Measurements from ENCODE around the gene ACO1. TPM values are rescaled to one million over a fixed set of nuclear protein-coding genes. Genes with fewer than 3 reads are reported as not detected.
A peak's percentile ranks its signal among the peaks of the same experiment; 100 is the strongest.

ACO1 gene
- total RNA-seq, 4 donors from 2014 or later = 33.7 to 62.4 (median 45.4) TPM

GRCh38 chr9:32427111-32427873 is 42.8 kb downstream of the ACO1 start:
- H3K4me1 ChIP-seq = peaks cover 0 to 17% (median 7%) of the 10 kb centered on the region in 4 donors
- TF ChIP-seq POLR2A (IDR thresholded peaks at IDR 0.05) = no peak
- no peak for TF ChIP-seq EP300 (IDR thresholded peaks at IDR 0.05)
- no peak for TF ChIP-seq CTCF (IDR thresholded peaks at IDR 0.05)
- H3K9me3 ChIP-seq = no peaks in the 10 kb centered on the region
- 63 to 68% methylated on average over 8 of the region's 8 CpGs for whole genome bisulfite sequencing, 2 donors
- peak overlapping the region in 3 of 4 donors; percentile 30 to 74 (median 55) for H3K27ac ChIP-seq
- no peaks in the 10 kb centered on the region for H3K27me3 ChIP-seq
- no peak overlapping the region for H3K4me3 ChIP-seq
- peaks cover 0 to 75% (median 0%) of the 10 kb centered on the region in 3 donors for H3K36me3 ChIP-seq
- no peak for DNase-seq (ENCODE audit: low spot score in 2 of 2)

GRCh38 chr9:32430720-32431119 is 46.3 kb downstream of the ACO1 start:
- no peak overlapping the region for H3K27ac ChIP-seq
- peaks cover 0 to 76% (median 0%) of the 10 kb centered on the region in 3 donors for H3K36me3 ChIP-seq
- no peak for TF ChIP-seq CTCF (IDR thresholded peaks at IDR 0.05)
- TF ChIP-seq POLR2A (IDR thresholded peaks at IDR 0.05) = no peak
- TF ChIP-seq EP300 (IDR thresholded peaks at IDR 0.05) = no peak
- 49 to 50% methylated on average over 5 of the region's 5 CpGs for WGBS, 2 donors
- no peak for DNase-seq (ENCODE audit: low spot score in 2 of 2)
- H3K4me3 ChIP-seq = no peak overlapping the region
- no peaks in the 10 kb centered on the region for H3K9me3 ChIP-seq
- H3K27me3 ChIP-seq = no peaks in the 10 kb centered on the region
- H3K4me1 ChIP-seq = peaks cover 0 to 17% (median 7%) of the 10 kb centered on the region in 4 donors

- TF ChIP-seq POLR2A (IDR thresholded peaks at IDR 0.05) = no peak
- TF ChIP-seq CTCF (IDR thresholded peaks at IDR 0.05) = no peak
- no peak for TF ChIP-seq EP300 (IDR thresholded peaks at IDR 0.05)
- Histone ChIP-seq H3K27ac (no peak overlapping the region), H3K9me3 (no peaks in the 10 kb centered on the region), H3K27me3 (no peaks in the 10 kb centered on the region), H3K4me3 (no peak overlapping the region), H3K36me3 (peaks cover 0 to 76% (median 0%) of the 10 kb centered on the region in 3 donors), H3K4me1 (peaks cover 0 to 12% (median 7%) of the 10 kb centered on the region in 4 donors)
- no peak for DNase-seq (ENCODE audit: low spot score in 2 of 2)
- 90% methylated on average over 8 of the region's 8 CpGs for WGBS, 2 donors
Observed at GRCh38 chr9:32431196-32431595, 46.8 kb downstream of the ACO1 start.

GRCh38 chr9:32431940-32432555 is 47.6 kb downstream of the ACO1 start:
- no peaks in the 10 kb centered on the region for H3K27me3 ChIP-seq
- H3K36me3 ChIP-seq = peaks cover 0 to 81% (median 0%) of the 10 kb centered on the region in 3 donors
- no peaks in the 10 kb centered on the region for H3K9me3 ChIP-seq
- H3K4me1 ChIP-seq = peaks cover 0 to 5% (median 3%) of the 10 kb centered on the region in 4 donors
- no peak overlapping the region for H3K27ac ChIP-seq
- H3K4me3 ChIP-seq = no peak overlapping the region
- TF ChIP-seq EP300 (IDR thresholded peaks at IDR 0.05) (no peak), CTCF (IDR thresholded peaks at IDR 0.05) (peak in 4 of 5 experiments; percentile 33 to 60 (median 46))
- DNase-seq (ENCODE audit: low spot score in 2 of 2) = peak in 1 of 2 donors; percentile 66
- WGBS, 2 donors = 67 to 70% methylated on average over 10 of the region's 10 CpGs

GRCh38 chr9:32434892-32435291 is 50.4 kb downstream of the ACO1 start:
- no peaks in the 10 kb centered on the region for H3K4me1 ChIP-seq
- H3K27me3 ChIP-seq = no peaks in the 10 kb centered on the region
- TF ChIP-seq POLR2A (IDR thresholded peaks at IDR 0.05) (no peak), EP300 (IDR thresholded peaks at IDR 0.05) (no peak), CTCF (IDR thresholded peaks at IDR 0.05) (no peak)
- WGBS, 2 donors = 79 to 83% methylated on average over 6 of the region's 6 CpGs
- DNase-seq (ENCODE audit: low spot score in 2 of 2) = no peak
- no peak overlapping the region for H3K27ac ChIP-seq
- no peaks in the 10 kb centered on the region for H3K9me3 ChIP-seq
- H3K36me3 ChIP-seq = peaks cover 0 to 86% (median 0%) of the 10 kb centered on the region in 3 donors
- no peak overlapping the region for H3K4me3 ChIP-seq
